Kidney tubule cell (primary cell): ENCODE data around the gene CRACDL.
"Not testable (repeated sequence)": the region's sequence is repeated elsewhere in the genome, so short reads cannot be mapped to it uniquely, and the experiment has no call there.

Experiments used
- DNase-seq: peaks from one replicate; pipeline ENCODE4 v3.0.0-alpha.2; 2018; ENCODE audit warnings: low spot score

The CRACDL gene

GRCh38 chr2:98773907-98774306, 162.1 kb downstream of the CRACDL start:
- DNase-seq = no peak

GRCh38 chr2:98773169-98773568, 162.9 kb downstream of the CRACDL start:
- DNase-seq = peak; percentile 73

GRCh38 chr2:98772536-98772935, 163.5 kb downstream of the CRACDL start:
- no peak for DNase-seq

GRCh38 chr2:98771721-98772524, 164.1 kb downstream of the CRACDL start:
- DNase-seq = no peak

- DNase-seq = no peak
Measured at GRCh38 chr2:98771264-98771663, 164.8 kb downstream of the CRACDL start.

- DNase-seq = peak; percentile 22
Measured at GRCh38 chr2:98769784-98770183, 166.2 kb downstream of the CRACDL start.

GRCh38 chr2:98769114-98769476, 166.9 kb downstream of the CRACDL start:
- no peak for DNase-seq

- DNase-seq = peak; percentile 73
Measured at GRCh38 chr2:98768384-98769113, 167.5 kb downstream of the CRACDL start.

GRCh38 chr2:98764499-98764898, 171.5 kb downstream of the CRACDL start:
- DNase-seq = peak; percentile 45

- DNase-seq = no peak
Measured at GRCh38 chr2:98763209-98763951, 172.6 kb downstream of the CRACDL start.

- no peak for DNase-seq
Measured at GRCh38 chr2:98761909-98762308, 174.1 kb downstream of the CRACDL start.

- DNase-seq = no peak
Measured at GRCh38 chr2:98761267-98761781, 174.7 kb downstream of the CRACDL start.

- DNase-seq = no peak
Measured at GRCh38 chr2:98759827-98760625, 176.0 kb downstream of the CRACDL start.

- DNase-seq = no peak
Measured at GRCh38 chr2:98759338-98759737, 176.7 kb downstream of the CRACDL start.

- DNase-seq = peak; percentile 99
Measured at GRCh38 chr2:98757904-98758421, 178.1 kb downstream of the CRACDL start.

GRCh38 chr2:98753801-98754200, 182.2 kb downstream of the CRACDL start:
- DNase-seq = no peak

GRCh38 chr2:98752711-98753110, 183.3 kb downstream of the CRACDL start:
- DNase-seq = not testable (repeated sequence)

GRCh38 chr2:98751748-98752147, 184.3 kb downstream of the CRACDL start:
- DNase-seq = no peak

GRCh38 chr2:98750593-98751282, 185.3 kb downstream of the CRACDL start:
- no peak for DNase-seq

GRCh38 chr2:98749066-98749450, 187.0 kb downstream of the CRACDL start:
- DNase-seq = peak; percentile 42
